ENCODE measurements around the gene PIM3. TPM values are rescaled to one million over a fixed set of nuclear protein-coding genes. Genes with fewer than 3 reads are reported as not detected.
A peak's percentile ranks its signal among the peaks of the same experiment; 100 is the strongest.

The PIM3 gene
- total RNA-seq, 1 experiment from 2014 or later, result 42.9 TPM

GRCh38 chr22:49920859-49921258 is 39.7 kb upstream of the PIM3 start (continued):
- TF ChIP-seq ZSCAN18 (CRISPR knock-in tag; IDR thresholded peaks at IDR 0.05) (no peak), USF2 (CRISPR knock-in tag; IDR thresholded peaks at IDR 0.05) (no peak), ZNF232 (CRISPR knock-in tag; IDR thresholded peaks at IDR 0.05) (no peak)

GRCh38 chr22:49921508-49922278 is 38.9 kb upstream of the PIM3 start:
- DNase-seq (ENCODE audit: low spot score) (no peak), ATAC-seq (no peak)
- H3K36me3 Mint-ChIP-seq, result peaks cover 9% of the 10 kb centered on the region; the same call in 1 of the 2 replicates
- POLR2A ChIA-PET, result interaction anchor here (1.0 kb wide), 1 partner anchor 386 kb away, joined by 3 read pairs; the partner anchor contains the start of gene PLXNB2
- H3K27me3 Mint-ChIP-seq (ENCODE audit: low read depth), result no peaks in the 10 kb centered on the region; the same call in 1 of the 2 replicates
- H3K9me3 Mint-ChIP-seq, result no peaks in the 10 kb centered on the region
- H3K27ac Mint-ChIP-seq, result 0 out of 2 replicates have a peak overlapping the region, but pooled peaks have one; percentile 49
- no peak for TF ChIP-seq ELF4 (CRISPR knock-in tag; IDR thresholded peaks at IDR 0.05; ENCODE audit: low read depth)
- TF ChIP-seq ZNF263 (CRISPR knock-in tag; IDR thresholded peaks at IDR 0.05; ENCODE audit: low read depth), result no peak
- TF ChIP-seq ZNF121 (CRISPR knock-in tag; IDR thresholded peaks at IDR 0.05), result no peak
- no peak for TF ChIP-seq ZNF396 (CRISPR knock-in tag; IDR thresholded peaks at IDR 0.05; ENCODE audit: borderline replicate concordance)
- no peak for TF ChIP-seq GABPB1 (CRISPR knock-in tag; IDR thresholded peaks at IDR 0.05)
- no peak for TF ChIP-seq JAZF1 (CRISPR knock-in tag; IDR thresholded peaks at IDR 0.05)
- no peak for TF ChIP-seq ZSCAN18 (CRISPR knock-in tag; IDR thresholded peaks at IDR 0.05)
- TF ChIP-seq ZNF219 (CRISPR knock-in tag; IDR thresholded peaks at IDR 0.05; ENCODE audit: borderline replicate concordance), result no peak
- TF ChIP-seq ATF3 (CRISPR knock-in tag; conservative IDR thresholded peaks at IDR 0.05), result no peak
- no peak for TF ChIP-seq ATF2 (CRISPR knock-in tag; IDR thresholded peaks at IDR 0.05; ENCODE audit: borderline replicate concordance, low read depth)
- no peak for TF ChIP-seq RORB (CRISPR knock-in tag; IDR thresholded peaks at IDR 0.05)
- no peak for TF ChIP-seq IRF1 (CRISPR knock-in tag; IDR thresholded peaks at IDR 0.05)
- TF ChIP-seq NR3C1 (CRISPR knock-in tag; conservative IDR thresholded peaks at IDR 0.05; ENCODE audit: low read depth), result no peak
- no peak for TF ChIP-seq CREB1 (CRISPR knock-in tag; IDR thresholded peaks at IDR 0.05)
- TF ChIP-seq ZNF317 (CRISPR knock-in tag; IDR thresholded peaks at IDR 0.05; ENCODE audit: borderline replicate concordance, low read depth), result no peak
- TF ChIP-seq ZNF138 (CRISPR knock-in tag; conservative IDR thresholded peaks at IDR 0.05), result no peak
- no peak overlapping the region for H3K4me3 Mint-ChIP-seq
- CTCF ChIA-PET, result no interaction called here
- H3K4me1 Mint-ChIP-seq, result peaks cover 11% of the 10 kb centered on the region
